ENCODE results near the gene ALDH1A2.

- TF ChIP-seq CTCF (conservative IDR thresholded peaks at IDR 0.05 in 1 of 2, IDR thresholded peaks at IDR 0.05 in 1 of 2; ENCODE audit: extremely low read depth in 1 of 2, insufficient read depth in 1 of 2, low read depth in 1 of 2, low read length in 2 of 2): no peak
- no peak for TF ChIP-seq EZH2 (IDR thresholded peaks at IDR 0.05; ENCODE audit: borderline replicate concordance, low read length)
Measured at GRCh38 chr15:57915827-57916531, 149.5 kb downstream of the ALDH1A2 start.

Measured in mammary epithelial cell (primary cell).